RCC 7860 (cell line): ENCODE data around the gene SPDYE4.

ENCODE experiments used
- DNase-seq: peaks from one replicate; pipeline ENCODE4 v3.0.0-alpha.2; 2015; ENCODE audit warnings: low spot score
- FAIRE-seq: peaks from 2 replicates; lab custom pipeline; 2012; peaks lifted over from hg19 to GRCh38; lab: Jason Lieb, UNC

The SPDYE4 gene

GRCh38 chr17:8713878-8714277 is 44.5 kb downstream of the SPDYE4 start:
- FAIRE-seq: no peak
- no peak for DNase-seq

GRCh38 chr17:8713315-8713714 is 45.0 kb downstream of the SPDYE4 start:
- DNase-seq (no peak), FAIRE-seq (no peak)

GRCh38 chr17:8712698-8713097 is 45.6 kb downstream of the SPDYE4 start:
- DNase-seq: no peak
- FAIRE-seq: no peak

GRCh38 chr17:8711291-8711690 is 47.1 kb downstream of the SPDYE4 start:
- DNase-seq (no peak), FAIRE-seq (no peak)

GRCh38 chr17:8710813-8711212 is 47.5 kb downstream of the SPDYE4 start:
- DNase-seq: no peak
- no peak for FAIRE-seq

- no peak for DNase-seq
- FAIRE-seq: no peak
Measured at GRCh38 chr17:8709006-8709405, 49.3 kb downstream of the SPDYE4 start.

- DNase-seq (no peak), FAIRE-seq (no peak)
Measured at GRCh38 chr17:8708025-8708461, 50.3 kb downstream of the SPDYE4 start.

- DNase-seq (no peak), FAIRE-seq (no peak)
Measured at GRCh38 chr17:8707332-8708024, 50.9 kb downstream of the SPDYE4 start.

GRCh38 chr17:8706431-8706830 is 51.9 kb downstream of the SPDYE4 start:
- DNase-seq (no peak), FAIRE-seq (no peak)

- FAIRE-seq: no peak
Measured at GRCh38 chr17:8705427-8705826, 52.9 kb downstream of the SPDYE4 start.

GRCh38 chr17:8703001-8703400 is 55.3 kb downstream of the SPDYE4 start:
- DNase-seq: no peak
- no peak for FAIRE-seq

More at GRCh38 chr17:8705427-8705826, 52.9 kb downstream of the SPDYE4 start:
- no peak for DNase-seq

GRCh38 chr17:8701754-8702153 is 56.6 kb downstream of the SPDYE4 start:
- FAIRE-seq: no peak
- DNase-seq: no peak

GRCh38 chr17:8701221-8701620 is 57.1 kb downstream of the SPDYE4 start:
- no peak for FAIRE-seq
- no peak for DNase-seq
